H9 (cell line): ENCODE results near the gene MSI2. TPM values are rescaled to one million over a fixed set of nuclear protein-coding genes. Genes with fewer than 3 reads are reported as not detected.

ENCODE experiments used
- DNase-seq: peaks from one replicate; pipeline ENCODE4 v3.0.0-alpha.2; 2017
- H2AFZ ChIP-seq: one replicate; pipeline ENCODE4 v1.6.1; 2013; ENCODE audit warnings: mild to moderate bottlenecking, low read length, control low read depth, moderate library complexity
- H2AK5ac ChIP-seq: 2 replicates; pipeline ENCODE4 v1.6.1; 2013; ENCODE audit warnings: low read length, control low read depth, mixed read lengths; ENCODE audit not compliant: insufficient read length
- H2BK120ac ChIP-seq: one replicate; pipeline ENCODE4 v1.6.1; 2013; ENCODE audit warnings: low read depth, mild to moderate bottlenecking, low read length, control low read depth, inconsistent platforms; ENCODE audit not compliant: poor library complexity, severe bottlenecking
- H2BK12ac ChIP-seq: 2 replicates; pipeline ENCODE4 v1.6.1; 2013; ENCODE audit warnings: low read length, control low read depth, mixed read lengths, low read depth; ENCODE audit not compliant: insufficient read length
- H2BK15ac ChIP-seq: 2 replicates; pipeline ENCODE4 v1.6.1; 2013; ENCODE audit warnings: low read depth, low read length, control low read depth
- H2BK20ac ChIP-seq: one replicate; pipeline ENCODE4 v1.6.1; 2013; ENCODE audit warnings: low read depth, mild to moderate bottlenecking, low read length, control low read depth, inconsistent platforms; ENCODE audit not compliant: poor library complexity, severe bottlenecking
- H2BK5ac ChIP-seq: 2 replicates; pipeline ENCODE4 v1.6.1; 2013; ENCODE audit warnings: low read length, control low read depth, mixed read lengths; ENCODE audit not compliant: insufficient read length
- H3K14ac ChIP-seq: 2 replicates; pipeline ENCODE4 v1.6.1; 2013; ENCODE audit warnings: low read length, control low read depth; ENCODE audit not compliant: insufficient read depth
- H3K18ac ChIP-seq: 2 replicates; pipeline ENCODE4 v1.6.1; 2013; ENCODE audit warnings: low read depth, mild to moderate bottlenecking, mixed read lengths, low read length, control low read depth; ENCODE audit not compliant: insufficient read length
- H3K23ac ChIP-seq: 2 replicates; pipeline ENCODE4 v1.6.1; 2013; ENCODE audit warnings: low read length, control low read depth, mixed read lengths, low read depth; ENCODE audit not compliant: insufficient read length
- H3K23me2 ChIP-seq: 2 replicates; pipeline ENCODE4 v1.6.1; 2013; ENCODE audit warnings: low read depth, mild to moderate bottlenecking, mixed read lengths, low read length, control low read depth; ENCODE audit not compliant: insufficient read length, poor library complexity, severe bottlenecking
- H3K27ac ChIP-seq: 2 replicates; pipeline ENCODE4 v1.5.1; 2013; ENCODE audit warnings: low read length, control low read depth, mixed read lengths, low read depth; ENCODE audit not compliant: insufficient read length
- H3K27me3 ChIP-seq: 2 replicates; pipeline ENCODE4 v1.6.1; 2013; ENCODE audit warnings: low read length, control low read depth, inconsistent platforms; ENCODE audit not compliant: insufficient read depth
- H3K4ac ChIP-seq: 2 replicates; pipeline ENCODE4 v1.6.1; 2013; ENCODE audit warnings: low read depth, mild to moderate bottlenecking, control low read depth, inconsistent platforms, low read length, moderate library complexity
- H3K4me1 ChIP-seq: 2 replicates; pipeline ENCODE4 v1.6.1; 2013; ENCODE audit warnings: low read length, control low read depth, inconsistent platforms; ENCODE audit not compliant: insufficient read depth
- H3K4me2 ChIP-seq: 2 replicates; pipeline ENCODE4 v1.6.1; 2013; ENCODE audit warnings: low read length, control low read depth, mixed read lengths; ENCODE audit not compliant: insufficient read length, insufficient read depth
- H3K56ac ChIP-seq: 2 replicates; pipeline ENCODE4 v1.6.1; 2013; ENCODE audit warnings: low read depth, mild to moderate bottlenecking, mixed read lengths, low read length, control low read depth; ENCODE audit not compliant: insufficient read length
- H3K79me1 ChIP-seq: 2 replicates; pipeline ENCODE4 v1.6.1; 2013; ENCODE audit warnings: low read depth, mild to moderate bottlenecking, moderate library complexity, low read length, control low read depth, inconsistent platforms; ENCODE audit not compliant: insufficient read depth, poor library complexity, severe bottlenecking
- H3K79me2 ChIP-seq: 2 replicates; pipeline ENCODE4 v1.6.1; 2013; ENCODE audit warnings: low read length, control low read depth, inconsistent platforms; ENCODE audit not compliant: insufficient read depth
- H3K9ac ChIP-seq: 2 replicates; pipeline ENCODE4 v1.6.1; 2013; ENCODE audit warnings: low read length, control low read depth, mixed read lengths; ENCODE audit not compliant: insufficient read length; ENCODE audit errors: extremely low read depth
- H3K9me3 ChIP-seq: one replicate; pipeline ENCODE4 v1.6.1; 2013; ENCODE audit warnings: low read depth, low read length, inconsistent platforms; ENCODE audit not compliant: control insufficient read depth
- H3T11ph ChIP-seq: one replicate; pipeline ENCODE4 v1.6.1; 2013; ENCODE audit warnings: mild to moderate bottlenecking, low read length, control low read depth, inconsistent platforms
- H4K20me1 ChIP-seq: one replicate; pipeline ENCODE4 v1.6.1; 2013; ENCODE audit not compliant: control insufficient read depth, insufficient read length, insufficient read depth
- H4K5ac ChIP-seq: 2 replicates; pipeline ENCODE4 v1.6.1; 2013; ENCODE audit warnings: low read depth, mild to moderate bottlenecking, mixed read lengths, low read length, control low read depth; ENCODE audit not compliant: insufficient read length
- H4K8ac ChIP-seq: replicated peaks from 2 replicates; pipeline ENCODE4 v1.6.1; 2013; ENCODE audit warnings: low read length, control low read depth, mixed read lengths, low read depth; ENCODE audit not compliant: insufficient read length
- H4K91ac ChIP-seq: 2 replicates; pipeline ENCODE4 v1.6.1; 2013; ENCODE audit warnings: low read depth, mild to moderate bottlenecking, moderate library complexity, mixed read lengths, low read length, control low read depth; ENCODE audit not compliant: insufficient read length
- H3K27ac Mint-ChIP-seq, 3 experiments: 2 replicates in 2 of 3; 3 replicates in 1 of 3; pipeline ENCODE4 v1.8.0; 2020 to 2021; ENCODE audit warnings: mixed read lengths in 3 of 3, mild to moderate bottlenecking in 1 of 3, moderate library complexity in 1 of 3
- H3K27me3 Mint-ChIP-seq: 2 replicates; pipeline ENCODE4 v1.8.0; 2021; ENCODE audit warnings: low read depth, mild to moderate bottlenecking, moderate library complexity, mixed read lengths
- H3K36me3 Mint-ChIP-seq, 3 experiments: 2 replicates in 2 of 3; 3 replicates in 1 of 3; pipeline ENCODE4 v1.8.0; 2020 to 2021; ENCODE audit warnings: low read depth in 3 of 3, mixed read lengths in 3 of 3; ENCODE audit not compliant: insufficient read depth in 1 of 3
- H3K4me1 Mint-ChIP-seq, 2 experiments: 2 replicates each; pipeline ENCODE4 v1.8.0; 2020; ENCODE audit warnings: mixed read lengths in 2 of 2
- H3K4me3 Mint-ChIP-seq, 2 experiments: 2 replicates in 1 of 2; 3 replicates in 1 of 2; pipeline ENCODE4 v1.8.0; 2020 to 2021; ENCODE audit warnings: mild to moderate bottlenecking in 2 of 2, mixed read lengths in 2 of 2, moderate library complexity in 1 of 2
- H3K9me3 Mint-ChIP-seq, 2 experiments: 2 replicates in 1 of 2; 3 replicates in 1 of 2; pipeline ENCODE4 v1.8.0; 2020; ENCODE audit warnings: mild to moderate bottlenecking in 2 of 2, mixed read lengths in 2 of 2, moderate library complexity in 1 of 2
- CTCF ChIP-seq: fragments of 200-600 bp; sonication (generic); conservative IDR thresholded peaks from 3 replicates; pipeline ENCODE4 v1.8.0; 2021; ENCODE audit warnings: antibody characterized with exemption, mild to moderate bottlenecking
- WGBS: extraction: QIAGEN DNeasy Blood & Tissue Kit; methylation state at CpG from one replicate; pipeline ENCODE4 v1.1.7; 2013; ENCODE audit warnings: missing lambda C conversion rate, low lambda C conversion rate, mixed read lengths; ENCODE audit not compliant: insufficient read length; ENCODE audit errors: extremely low coverage; 5-methylcytosine and 5-hydroxymethylcytosine counted together
- total RNA-seq: library from RNA; stranded (reverse); gene quantifications from 2 replicates; pipeline ENCODE4 v1.2.1, GENCODE V29; 2021

MSI2 gene
- total RNA-seq, 1 experiment from 2014 or later = 98.5 TPM

GRCh38 chr17:57627591-57627990 is 371.3 kb downstream of the MSI2 start:
- Mint-ChIP-seq H3K27ac (no peak overlapping the region), H3K4me3 (no peak overlapping the region), H3K9me3 (no peaks in the 10 kb centered on the region), H3K27me3 (no peaks in the 10 kb centered on the region; the same call in 1 of the 2 replicates), H3K36me3 (peaks cover 6 to 29% (median 25%) of the 10 kb centered on the region in 3 experiments), H3K4me1 (peaks cover 0 to 4% of the 10 kb centered on the region in 2 experiments; a peak in 1 of 4 replicates)
- DNase-seq = no peak
- Histone ChIP-seq H4K91ac (no peak overlapping the region), H3K56ac (no peak overlapping the region), H3K18ac (no peak overlapping the region), H3K4ac (no peak overlapping the region), H3K79me1 (no peaks in the 10 kb centered on the region), H2AFZ (no peak overlapping the region), H2BK5ac (no peak overlapping the region), H3K27me3 (no peaks in the 10 kb centered on the region), H3K14ac (no peak overlapping the region), H4K20me1 (no peaks in the 10 kb centered on the region), H2AK5ac (no peak overlapping the region), H3K9me3 (no peaks in the 10 kb centered on the region), H3K23me2 (no peaks in the 10 kb centered on the region), H2BK120ac (no peak overlapping the region), H3K79me2 (no peaks in the 10 kb centered on the region), H3K27ac (no peak overlapping the region), H3K4me2 (no peak overlapping the region), H3K4me1 (no peaks in the 10 kb centered on the region), H2BK20ac (no peak overlapping the region), H2BK12ac (no peak overlapping the region), H3K23ac (no peak overlapping the region), H3K9ac (no peak overlapping the region), H4K5ac (no peak overlapping the region), H3T11ph (no peak overlapping the region), H2BK15ac (no peak overlapping the region), H4K8ac (no peak overlapping the region)
- WGBS = no CpG with 5 or more reads among the region's 10 CpGs
- TF ChIP-seq CTCF = no peak
